Keratinocyte (primary cell): ENCODE results near the gene ZNF646. TPM values are rescaled to one million over a fixed set of nuclear protein-coding genes. Genes with fewer than 3 reads are reported as not detected.

Source experiments
- DNase-seq: peaks from one replicate; pipeline ENCODE4 v3.0.0-alpha.2; 2011; ENCODE audit warnings: low read depth, missing footprints, low spot score
- FAIRE-seq: peaks from 2 replicates; lab custom pipeline; 2011; peaks lifted over from hg19 to GRCh38; lab: Jason Lieb, UNC
- H2AFZ ChIP-seq: 2 replicates; pipeline ENCODE4 v1.6.0; 2012; ENCODE audit warnings: low read length, control low read depth, inconsistent platforms; ENCODE audit not compliant: control insufficient read depth
- H3K27ac ChIP-seq: 2 replicates; pipeline ENCODE4 v1.5.1; 2011; ENCODE audit warnings: low read length; ENCODE audit not compliant: control insufficient read depth, insufficient read depth
- H3K27me3 ChIP-seq: 3 replicates; pipeline ENCODE4 v1.6.0; 2011; ENCODE audit warnings: low read length; ENCODE audit not compliant: control insufficient read depth, insufficient read depth; ENCODE audit errors: extremely low read depth
- H3K36me3 ChIP-seq, 2 experiments: 2 replicates in 1 of 2; 3 replicates in 1 of 2; pipeline ENCODE4 v1.5.1; 2011; ENCODE audit warnings: low read length in 2 of 2, mild to moderate bottlenecking in 1 of 2; ENCODE audit not compliant: control insufficient read depth in 2 of 2, insufficient read depth in 2 of 2; ENCODE audit errors: extremely low read depth in 1 of 2
- H3K4me1 ChIP-seq: 3 replicates; pipeline ENCODE4 v1.5.1; 2011; ENCODE audit warnings: low read length; ENCODE audit not compliant: control insufficient read depth, insufficient read depth; ENCODE audit errors: extremely low read depth
- H3K4me2 ChIP-seq: 3 replicates; pipeline ENCODE4 v1.6.0; 2011; ENCODE audit warnings: low read depth, low read length; ENCODE audit not compliant: control insufficient read depth, insufficient read depth; ENCODE audit errors: extremely low read depth
- H3K4me3 ChIP-seq, 3 experiments: fragments of 200-600 bp in 1 of 3; sonication (generic) in 1 of 3; 2 replicates in 2 of 3; 3 replicates in 1 of 3; pipeline ENCODE4 v1.5.1; 2011 to 2016; ENCODE audit warnings: low read length in 3 of 3, mild to moderate bottlenecking in 3 of 3, control low read depth in 2 of 3, inconsistent platforms in 1 of 3, low read depth in 1 of 3, mixed read lengths in 1 of 3, mixed run types in 1 of 3, moderate library complexity in 1 of 3; ENCODE audit not compliant: control insufficient read depth in 2 of 3, insufficient read depth in 2 of 3; ENCODE audit errors: extremely low read depth in 1 of 3
- H3K79me2 ChIP-seq: 2 replicates; pipeline ENCODE4 v1.6.0; 2012; ENCODE audit warnings: low read length; ENCODE audit not compliant: control insufficient read depth, insufficient read depth
- H3K9ac ChIP-seq: 3 replicates; pipeline ENCODE4 v1.6.0; 2011; ENCODE audit warnings: low read length; ENCODE audit not compliant: control insufficient read depth, insufficient read depth; ENCODE audit errors: extremely low read depth
- H3K9me1 ChIP-seq: 3 replicates; pipeline ENCODE4 v1.6.0; 2011; ENCODE audit warnings: low read length; ENCODE audit not compliant: control insufficient read depth, insufficient read depth; ENCODE audit errors: extremely low read depth
- H3K9me3 ChIP-seq: 2 replicates; pipeline ENCODE4 v1.5.1; 2012; ENCODE audit warnings: low read depth, low read length; ENCODE audit not compliant: control insufficient read depth
- H4K20me1 ChIP-seq: 3 replicates; pipeline ENCODE4 v1.6.0; 2011; ENCODE audit warnings: low read length; ENCODE audit not compliant: control insufficient read depth, insufficient read depth; ENCODE audit errors: extremely low read depth
- EZH2 ChIP-seq: IDR thresholded peaks from one replicate; pipeline ENCODE4 v1.6.1; 2012; ENCODE audit warnings: inconsistent platforms, mild to moderate bottlenecking, low read length, moderate library complexity
- dilution Hi-C: fragments of 300-500 bp; cut with MboI; formaldehyde crosslinking; loops from one replicate; pipeline ENCODE4 v1.7.0; 2020; ENCODE audit warnings: low sequenced_read_pairs; ENCODE audit not compliant: extremely low pct_ligation_motif_present
- polyA plus RNA-seq, 5 experiments: library from polyadenylated mRNA; depleted of rRNA in 3 of 5; stranded (reverse) in 3 of 5; stranded (forward) in 1 of 5; unstranded in 1 of 5; fragments of >200 nt; gene quantifications; 1 replicate in 1 of 5; 2 replicates in 3 of 5; 3 replicates in 1 of 5; pipeline versions ENCODE4 v1.2.1 to v1.2.3, GENCODE V29; 2011 to 2012; ENCODE audit warnings: missing spikeins in 2 of 5, low read depth in 1 of 5, low replicate concordance in 1 of 5
- TF ChIP-seq, protein P1 (sequence below), 3 experiments: IDR thresholded peaks in 1 of 3; conservative IDR thresholded peaks in 1 of 3; optimal IDR thresholded peaks in 1 of 3; 2 replicates in 2 of 3; 3 replicates in 1 of 3; pipeline versions ENCODE3 to v1.5.1; 2011; ENCODE audit warnings: low read length in 3 of 3, mild to moderate bottlenecking in 3 of 3, moderate library complexity in 2 of 3, control low read depth in 1 of 3, inconsistent platforms in 1 of 3; ENCODE audit not compliant: insufficient read depth in 2 of 3; ENCODE audit errors: extremely low read depth in 1 of 3

The ZNF646 gene
- polyA plus RNA-seq, 1 donor (not counting 4 experiments of a cell fraction or from before 2014, with no cell fraction given): 2.5 TPM

DNA sequence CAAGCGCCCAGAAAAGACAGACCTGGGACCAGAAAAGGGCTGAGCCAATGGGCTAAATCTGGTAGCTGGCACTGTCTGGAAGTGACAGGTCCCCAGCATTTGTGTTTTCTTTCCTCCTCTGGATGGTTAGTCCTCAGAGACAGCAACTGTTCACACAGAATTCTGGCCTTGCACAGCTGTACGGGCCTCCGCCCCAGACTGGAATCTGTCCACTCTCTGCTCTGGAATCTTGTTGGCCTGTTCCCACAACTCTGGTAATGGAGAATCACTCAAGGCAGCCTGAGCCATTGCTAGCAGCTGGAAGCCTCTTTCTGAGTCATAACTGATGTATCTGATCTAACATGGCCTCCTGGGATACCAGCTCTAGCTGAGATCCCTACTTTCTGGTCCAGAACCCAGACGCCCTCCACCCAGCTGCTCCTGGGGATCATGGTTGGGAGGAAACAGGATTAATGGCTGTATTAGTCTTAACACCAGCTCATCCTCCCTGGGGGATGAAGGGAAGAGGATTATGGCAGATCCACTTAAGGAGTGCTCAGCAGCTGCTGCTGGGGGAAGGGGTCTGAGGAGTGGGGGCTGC is 9.2 kb upstream of the ZNF646 start:
- Histone ChIP-seq H3K9me3 (no peaks in the 10 kb centered on the region), H3K27ac (peak overlapping the region; percentile 85), H3K4me1 (peaks cover 13% of the 10 kb centered on the region), H4K20me1 (no peaks in the 10 kb centered on the region), H2AFZ (peak overlapping the region; percentile 77), H3K27me3 (no peaks in the 10 kb centered on the region), H3K79me2 (peaks cover 64% of the 10 kb centered on the region), H3K4me2 (peak overlapping the region; percentile 79), H3K9ac (peak overlapping the region; percentile 72), H3K36me3 (peaks cover 10 to 17% of the 10 kb centered on the region in 2 experiments), H3K9me1 (no peaks in the 10 kb centered on the region), H3K4me3 (peak overlapping the region in 2 of 3 experiments; percentile 36 to 48)
- DNase-seq (peak; percentile 53), FAIRE-seq (peak; percentile 99)
- TF ChIP-seq, protein P1, sequence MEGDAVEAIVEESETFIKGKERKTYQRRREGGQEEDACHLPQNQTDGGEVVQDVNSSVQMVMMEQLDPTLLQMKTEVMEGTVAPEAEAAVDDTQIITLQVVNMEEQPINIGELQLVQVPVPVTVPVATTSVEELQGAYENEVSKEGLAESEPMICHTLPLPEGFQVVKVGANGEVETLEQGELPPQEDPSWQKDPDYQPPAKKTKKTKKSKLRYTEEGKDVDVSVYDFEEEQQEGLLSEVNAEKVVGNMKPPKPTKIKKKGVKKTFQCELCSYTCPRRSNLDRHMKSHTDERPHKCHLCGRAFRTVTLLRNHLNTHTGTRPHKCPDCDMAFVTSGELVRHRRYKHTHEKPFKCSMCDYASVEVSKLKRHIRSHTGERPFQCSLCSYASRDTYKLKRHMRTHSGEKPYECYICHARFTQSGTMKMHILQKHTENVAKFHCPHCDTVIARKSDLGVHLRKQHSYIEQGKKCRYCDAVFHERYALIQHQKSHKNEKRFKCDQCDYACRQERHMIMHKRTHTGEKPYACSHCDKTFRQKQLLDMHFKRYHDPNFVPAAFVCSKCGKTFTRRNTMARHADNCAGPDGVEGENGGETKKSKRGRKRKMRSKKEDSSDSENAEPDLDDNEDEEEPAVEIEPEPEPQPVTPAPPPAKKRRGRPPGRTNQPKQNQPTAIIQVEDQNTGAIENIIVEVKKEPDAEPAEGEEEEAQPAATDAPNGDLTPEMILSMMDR (optimal IDR thresholded peaks at IDR 0.05 in 1 of 3, IDR thresholded peaks at IDR 0.05 in 1 of 3, conservative IDR thresholded peaks at IDR 0.05 in 1 of 3; ENCODE audit: extremely low read depth in 1 of 3, insufficient read depth in 2 of 3, low read length in 3 of 3): no peak
- TF ChIP-seq EZH2: no peak
- dilution Hi-C loops: no loop called here

- no peak overlapping the region for H3K9ac ChIP-seq
- peaks cover 71% of the 10 kb centered on the region for H3K79me2 ChIP-seq
- H3K36me3 ChIP-seq: peaks cover 0 to 5% of the 10 kb centered on the region in 2 experiments
- no peak overlapping the region for H3K27ac ChIP-seq
- no peak overlapping the region for H3K4me2 ChIP-seq
- no peaks in the 10 kb centered on the region for H3K27me3 ChIP-seq
- no peaks in the 10 kb centered on the region for H3K9me1 ChIP-seq
- no peaks in the 10 kb centered on the region for H3K9me3 ChIP-seq
- TF ChIP-seq EZH2: no peak
- TF ChIP-seq, protein P1 (optimal IDR thresholded peaks at IDR 0.05 in 1 of 3, IDR thresholded peaks at IDR 0.05 in 1 of 3, conservative IDR thresholded peaks at IDR 0.05 in 1 of 3; ENCODE audit: extremely low read depth in 1 of 3, insufficient read depth in 2 of 3, low read length in 3 of 3): no peak
- FAIRE-seq: no peak
- no peak overlapping the region for H2AFZ ChIP-seq
- DNase-seq: no peak
- dilution Hi-C loops: no loop called here
- H4K20me1 ChIP-seq: no peaks in the 10 kb centered on the region
- peaks cover 23% of the 10 kb centered on the region for H3K4me1 ChIP-seq
- H3K4me3 ChIP-seq: no peak overlapping the region
These were observed 6.9 kb upstream of the ZNF646 start for GRCh38 chr16:31067342-31067741.
